HG02884 (cell line): ENCODE data around the gene LRRC27.
"Not testable (repeated sequence)": the region's sequence is repeated elsewhere in the genome, so short reads cannot be mapped to it uniquely, and the experiment has no call there.

Source experiments
- ATAC-seq: cut with Tn5 transposase; IDR thresholded peaks from one replicate; pipeline ENCODE4 v1.9.1; 2021; ENCODE audit warnings: mild to moderate bottlenecking, moderate library complexity; ENCODE audit not compliant: unreplicated experiment

Gene LRRC27

GRCh38 chr10:132386419-132386831 is 54.4 kb downstream of the LRRC27 start:
- no peak for ATAC-seq

- ATAC-seq: not testable (repeated sequence)
These were observed 54.9 kb downstream of the LRRC27 start for GRCh38 chr10:132386896-132387295.

GRCh38 chr10:132387764-132388210 is 55.8 kb downstream of the LRRC27 start:
- ATAC-seq: peak; percentile 68

GRCh38 chr10:132388891-132389432 is 57.0 kb downstream of the LRRC27 start:
- no peak for ATAC-seq

- no peak for ATAC-seq
These were observed 57.6 kb downstream of the LRRC27 start for GRCh38 chr10:132389433-132390169.

GRCh38 chr10:132390170-132390920 is 58.4 kb downstream of the LRRC27 start:
- ATAC-seq: no peak

GRCh38 chr10:132390921-132391675 is 59.1 kb downstream of the LRRC27 start:
- no peak for ATAC-seq

GRCh38 chr10:132391676-132392020 is 59.7 kb downstream of the LRRC27 start:
- ATAC-seq: no peak

GRCh38 chr10:132392184-132392800 is 60.3 kb downstream of the LRRC27 start:
- ATAC-seq: no peak

- no peak for ATAC-seq
These were observed 61.1 kb downstream of the LRRC27 start for GRCh38 chr10:132392811-132393694.

GRCh38 chr10:132393695-132394181 is 61.7 kb downstream of the LRRC27 start:
- no peak for ATAC-seq

- ATAC-seq: no peak
These were observed 62.3 kb downstream of the LRRC27 start for GRCh38 chr10:132394201-132394811.

GRCh38 chr10:132394936-132395703 is 63.1 kb downstream of the LRRC27 start:
- no peak for ATAC-seq

GRCh38 chr10:132395704-132396493 is 63.9 kb downstream of the LRRC27 start:
- peak; percentile 10 for ATAC-seq

GRCh38 chr10:132396494-132397035 is 64.6 kb downstream of the LRRC27 start:
- peak; percentile 53 for ATAC-seq

- ATAC-seq: peak; percentile 39
These were observed 65.1 kb downstream of the LRRC27 start, which contains the start of gene PWWP2B for GRCh38 chr10:132397036-132397541. TSS of gene PWWP2B (plus strand) at chr10:132397200. CDS start at chr10:132397227, 27 bp downstream.
